Measurements from ENCODE around the gene ZNF561. TPM values are rescaled to one million over a fixed set of nuclear protein-coding genes. Genes with fewer than 3 reads are reported as not detected.

The ZNF561 gene
- total RNA-seq, 2 donors from 2014 or later = 12.5 to 17.4 TPM

DNA sequence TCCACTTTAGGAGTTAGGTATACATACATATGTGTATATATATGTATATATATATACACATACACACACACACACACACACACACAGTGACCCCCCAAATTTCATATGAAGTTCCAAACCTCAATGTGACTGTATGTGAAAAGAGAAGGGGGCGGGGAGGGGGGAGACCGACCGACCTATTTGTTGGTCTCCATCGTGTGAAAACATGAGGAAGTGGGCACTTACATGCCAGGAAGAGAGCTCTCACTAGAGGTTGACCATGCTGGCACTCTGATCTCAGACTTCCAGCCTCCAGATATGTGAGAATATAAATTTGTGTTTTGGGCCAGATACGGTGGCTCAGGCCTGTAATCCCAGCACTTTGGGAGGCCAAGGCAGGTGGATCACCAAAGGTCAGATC, 29.3 kb upstream of the ZNF561 start:
- Histone ChIP-seq H3K4me1 (no peaks in the 10 kb centered on the region), H3K36me3 (replicated peaks in 1 of 2; ENCODE audit: insufficient read depth in 1 of 2, low read depth in 2 of 2) (peaks cover 26 to 36% of the 10 kb centered on the region in 2 donors), H3K9me3 (peaks cover 0 to 41% (median 0%) of the 10 kb centered on the region in 3 donors), H3K27ac (no peak overlapping the region), H3K27me3 (no peaks in the 10 kb centered on the region), H3K4me3 (no peak overlapping the region)
- intact Hi-C loops (cut with DNase I) = no loop called here
- ATAC-seq = no peak
- 84 to 93% methylated on average over 5 of the region's 5 CpGs for WGBS, 2 donors
- TF ChIP-seq, protein P1, sequence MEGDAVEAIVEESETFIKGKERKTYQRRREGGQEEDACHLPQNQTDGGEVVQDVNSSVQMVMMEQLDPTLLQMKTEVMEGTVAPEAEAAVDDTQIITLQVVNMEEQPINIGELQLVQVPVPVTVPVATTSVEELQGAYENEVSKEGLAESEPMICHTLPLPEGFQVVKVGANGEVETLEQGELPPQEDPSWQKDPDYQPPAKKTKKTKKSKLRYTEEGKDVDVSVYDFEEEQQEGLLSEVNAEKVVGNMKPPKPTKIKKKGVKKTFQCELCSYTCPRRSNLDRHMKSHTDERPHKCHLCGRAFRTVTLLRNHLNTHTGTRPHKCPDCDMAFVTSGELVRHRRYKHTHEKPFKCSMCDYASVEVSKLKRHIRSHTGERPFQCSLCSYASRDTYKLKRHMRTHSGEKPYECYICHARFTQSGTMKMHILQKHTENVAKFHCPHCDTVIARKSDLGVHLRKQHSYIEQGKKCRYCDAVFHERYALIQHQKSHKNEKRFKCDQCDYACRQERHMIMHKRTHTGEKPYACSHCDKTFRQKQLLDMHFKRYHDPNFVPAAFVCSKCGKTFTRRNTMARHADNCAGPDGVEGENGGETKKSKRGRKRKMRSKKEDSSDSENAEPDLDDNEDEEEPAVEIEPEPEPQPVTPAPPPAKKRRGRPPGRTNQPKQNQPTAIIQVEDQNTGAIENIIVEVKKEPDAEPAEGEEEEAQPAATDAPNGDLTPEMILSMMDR (IDR thresholded peaks at IDR 0.05) = no peak
- no peak for TF ChIP-seq POLR2A (IDR thresholded peaks at IDR 0.05)
- no peak for DNase-seq

DNA sequence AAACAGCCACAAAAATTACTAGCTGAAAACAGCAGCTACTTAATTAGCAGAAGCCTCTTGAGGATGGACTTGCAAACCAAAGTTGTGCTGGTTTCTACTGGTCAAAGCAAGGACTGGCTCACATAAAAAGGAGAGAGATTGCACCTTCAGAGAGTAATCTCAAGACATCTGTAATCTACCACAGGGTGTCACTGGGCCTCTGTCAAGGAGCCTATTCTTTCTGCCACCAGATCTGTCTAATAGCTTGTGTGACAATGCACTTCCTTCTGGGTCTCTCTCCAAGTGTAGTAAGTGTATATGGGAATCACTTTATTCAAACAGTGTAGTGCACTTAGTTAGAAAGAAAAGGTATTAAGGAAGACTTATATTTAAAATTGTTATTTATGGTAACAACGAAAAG, 24.4 kb upstream of the ZNF561 start:
- H3K4me1 ChIP-seq = no peaks in the 10 kb centered on the region
- TF ChIP-seq, protein P1 (IDR thresholded peaks at IDR 0.05) = no peak
- no peak for TF ChIP-seq POLR2A (IDR thresholded peaks at IDR 0.05)
- intact Hi-C loops (cut with DNase I) = no loop called here
- no peak for DNase-seq
- H3K27ac ChIP-seq = no peak overlapping the region
- H3K9me3 ChIP-seq = peaks cover 0 to 8% (median 0%) of the 10 kb centered on the region in 3 donors
- H3K4me3 ChIP-seq = no peak overlapping the region
- H3K27me3 ChIP-seq = no peaks in the 10 kb centered on the region
- peaks cover 3 to 5% of the 10 kb centered on the region in 2 donors for H3K36me3 ChIP-seq (replicated peaks in 1 of 2; ENCODE audit: insufficient read depth in 1 of 2, low read depth in 2 of 2)
- no peak for ATAC-seq
- 88 to 93% methylated on average over 1 of the region's 1 CpG for WGBS, 2 donors

DNA sequence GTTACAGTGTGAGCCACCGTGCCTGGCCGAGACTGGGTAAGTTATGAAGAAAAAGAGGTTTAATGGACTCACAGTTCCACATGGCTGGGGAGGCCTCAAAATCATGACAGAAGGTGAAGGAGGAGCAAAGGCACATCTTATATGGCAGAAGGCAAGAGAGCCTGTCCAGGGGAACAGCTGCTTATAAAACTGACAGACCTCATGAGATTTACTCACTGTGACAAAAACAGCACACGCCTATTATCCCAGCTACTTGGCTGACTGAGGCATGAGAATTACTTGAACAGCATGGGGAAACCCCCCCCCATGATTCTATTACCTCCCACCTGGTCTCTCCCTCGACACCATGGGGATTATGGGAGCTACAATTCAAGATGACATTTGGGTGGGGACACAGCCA, 23.4 kb upstream of the ZNF561 start:
- 94 to 100% methylated on average over 4 of the region's 4 CpGs for WGBS, 2 donors
- Histone ChIP-seq H3K9me3 (peaks cover 0 to 8% (median 0%) of the 10 kb centered on the region in 3 donors), H3K36me3 (replicated peaks in 1 of 2; ENCODE audit: insufficient read depth in 1 of 2, low read depth in 2 of 2) (peaks cover 0 to 3% of the 10 kb centered on the region in 2 donors), H3K4me3 (no peak overlapping the region), H3K4me1 (no peaks in the 10 kb centered on the region), H3K27ac (no peak overlapping the region), H3K27me3 (no peaks in the 10 kb centered on the region)
- ATAC-seq (no peak), DNase-seq (no peak)
- intact Hi-C loops (cut with DNase I) = no loop called here
- TF ChIP-seq POLR2A (IDR thresholded peaks at IDR 0.05) = no peak
- TF ChIP-seq, protein P1 (IDR thresholded peaks at IDR 0.05) = no peak

DNA sequence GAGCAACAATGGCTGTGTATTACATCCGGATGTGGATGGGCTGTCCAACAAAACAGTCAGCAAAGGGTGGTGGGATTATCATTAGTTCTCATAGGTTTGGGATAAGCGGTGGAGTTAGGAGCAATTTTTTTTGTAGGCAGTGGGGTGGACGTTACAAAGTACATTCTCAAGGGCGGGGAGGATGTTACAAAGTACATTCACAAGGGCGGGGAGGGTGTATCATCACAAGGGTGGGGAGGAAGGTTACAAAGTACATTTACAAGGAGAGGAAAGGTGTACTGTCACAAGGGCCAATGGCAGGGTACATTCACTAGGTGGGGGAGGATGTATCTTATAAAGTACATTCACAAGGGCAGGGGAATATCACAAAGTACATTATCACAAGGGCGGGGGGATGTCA, 20.8 kb upstream of the ZNF561 start:
- intact Hi-C loops (cut with DNase I) = no loop called here
- Histone ChIP-seq H3K27me3 (no peaks in the 10 kb centered on the region), H3K36me3 (replicated peaks in 1 of 2; ENCODE audit: insufficient read depth in 1 of 2, low read depth in 2 of 2) (peaks cover 0 to 3% of the 10 kb centered on the region in 2 donors), H3K27ac (no peak overlapping the region), H3K4me3 (no peak overlapping the region), H3K9me3 (peaks cover 0 to 8% (median 0%) of the 10 kb centered on the region in 3 donors), H3K4me1 (no peaks in the 10 kb centered on the region)
- 96 to 98% methylated on average over 6 of the region's 6 CpGs for WGBS, 2 donors
- ATAC-seq (no peak), DNase-seq (no peak)
- TF ChIP-seq POLR2A (IDR thresholded peaks at IDR 0.05) = no peak
- TF ChIP-seq, protein P1 (IDR thresholded peaks at IDR 0.05) = no peak

- ATAC-seq = no peak
- intact Hi-C loops (cut with DNase I) = no loop called here
- WGBS, 2 donors = 31 to 33% methylated on average over 1 of the region's 1 CpG
- Histone ChIP-seq H3K9me3 (peaks cover 0 to 8% (median 0%) of the 10 kb centered on the region in 3 donors), H3K4me3 (no peak overlapping the region), H3K4me1 (no peaks in the 10 kb centered on the region), H3K27ac (no peak overlapping the region), H3K27me3 (no peaks in the 10 kb centered on the region), H3K36me3 (replicated peaks in 1 of 2; ENCODE audit: insufficient read depth in 1 of 2, low read depth in 2 of 2) (peaks cover 0 to 3% of the 10 kb centered on the region in 2 donors)
- TF ChIP-seq, protein P1 (IDR thresholded peaks at IDR 0.05) = no peak
- TF ChIP-seq POLR2A (IDR thresholded peaks at IDR 0.05) = no peak
- DNase-seq = no peak
Measured at GRCh38 chr19:9640956-9641355, 19.9 kb upstream of the ZNF561 start.
